ENCODE data around the gene CEMP1. TPM values are rescaled to one million over a fixed set of nuclear protein-coding genes. Genes with fewer than 3 reads are reported as not detected.

CEMP1 gene
- total RNA-seq, 1 donor from 2014 or later, result not detected

DNA sequence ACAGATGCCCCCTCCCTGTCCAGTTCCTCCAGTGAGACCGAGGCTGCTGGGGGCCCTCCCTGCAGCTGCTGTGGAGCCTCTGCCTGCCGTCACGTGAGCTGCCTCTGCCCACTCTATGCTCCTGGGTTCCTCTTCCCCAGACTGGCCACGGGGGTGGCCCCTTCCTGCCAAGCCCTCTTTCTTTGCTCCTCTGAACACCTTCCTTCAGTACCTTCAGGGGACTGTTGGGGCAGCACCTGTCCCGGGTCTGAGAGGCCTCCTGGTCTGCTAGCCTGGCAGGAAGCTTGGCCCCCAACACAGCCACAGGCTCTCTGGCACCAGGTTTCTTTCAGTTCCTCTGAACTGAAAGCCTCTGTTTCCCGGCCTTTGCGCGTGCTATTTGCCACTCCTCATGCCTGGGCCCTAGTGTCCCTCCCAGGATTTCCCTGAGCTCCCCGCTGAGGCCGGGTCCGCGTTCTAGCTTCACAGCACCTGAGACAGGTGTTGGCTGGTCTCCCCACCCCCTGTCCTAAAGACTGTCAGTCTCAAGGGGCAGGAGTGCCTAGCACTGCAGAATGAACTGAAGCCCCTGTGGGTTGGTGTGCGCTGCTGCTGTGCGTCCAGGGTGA, 24.1 kb downstream of the CEMP1 start:
- intact Hi-C loops (cut with micrococcal nuclease), result no loop called here

DNA sequence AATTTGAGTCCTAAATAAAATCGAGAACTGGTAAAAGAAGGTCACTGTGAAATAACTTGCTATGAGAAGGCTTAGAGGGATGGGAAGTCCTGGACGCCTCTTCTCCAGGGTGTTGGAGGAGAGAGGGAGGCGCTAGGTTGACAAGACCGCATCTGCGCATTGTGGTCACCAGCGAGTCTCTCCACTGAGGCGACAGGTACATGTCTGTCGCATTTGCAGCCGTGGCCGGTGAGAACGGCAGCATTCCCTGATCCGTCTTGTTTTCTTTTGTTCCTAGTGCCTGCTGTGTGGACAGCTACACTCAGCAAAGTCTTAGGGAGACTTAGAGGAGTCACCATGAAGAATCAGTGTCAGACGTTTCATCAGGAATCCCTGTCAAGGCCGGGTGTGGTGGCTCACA, 25.5 kb downstream of the CEMP1 start:
- intact Hi-C loops (cut with micrococcal nuclease), result no loop called here

DNA sequence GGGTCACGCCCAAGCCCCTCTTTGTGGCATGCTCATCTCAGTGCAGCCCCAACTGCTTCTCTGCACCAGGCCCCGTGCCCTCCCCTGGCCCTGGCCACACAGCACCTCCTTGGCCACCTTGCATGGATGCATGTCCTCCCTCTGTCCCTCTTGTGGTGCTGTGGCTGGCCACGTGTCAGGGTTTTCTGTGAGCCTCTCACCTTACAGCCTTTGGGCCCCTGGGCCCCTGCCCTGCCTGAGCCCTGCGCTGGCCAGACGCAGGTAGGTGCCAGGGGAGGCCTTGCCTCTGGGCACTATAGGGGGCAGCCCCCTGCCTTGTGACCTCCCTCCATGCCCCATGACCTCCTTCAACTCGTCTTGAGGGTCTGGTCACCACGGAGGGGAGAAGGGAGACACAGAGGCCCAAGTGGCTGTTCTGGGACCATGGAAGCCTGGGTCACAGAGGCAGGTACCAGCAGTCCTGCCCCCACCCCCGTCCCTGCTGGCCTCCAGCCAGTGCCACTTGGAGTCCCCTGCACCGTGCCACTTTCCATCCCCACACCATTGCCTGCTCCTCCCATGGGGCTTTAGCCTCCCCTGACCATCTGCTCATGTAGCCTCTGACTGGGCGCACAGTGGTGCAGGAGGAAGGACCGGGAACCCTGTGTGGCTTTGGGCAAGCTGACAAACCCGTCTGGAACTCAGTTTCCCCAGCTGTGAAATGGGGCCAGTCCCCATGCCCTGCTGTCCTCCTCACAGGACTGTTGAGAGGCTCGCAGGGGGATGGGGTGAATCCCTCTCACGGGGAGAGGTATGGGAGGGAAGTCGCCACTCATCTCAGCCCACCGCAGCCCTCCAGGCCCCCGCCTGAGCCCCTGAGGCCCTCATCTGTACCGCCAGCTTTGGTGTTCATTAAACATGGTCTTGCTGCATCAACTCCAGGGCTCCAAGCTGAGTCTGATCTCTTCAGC, 29.0 kb downstream of the CEMP1 start:
- intact Hi-C loops (cut with micrococcal nuclease), result loop anchor here (2.0 kb wide), 2 partner anchors 161 to 307 kb away; partner anchors contain the start of gene ABCA3

DNA sequence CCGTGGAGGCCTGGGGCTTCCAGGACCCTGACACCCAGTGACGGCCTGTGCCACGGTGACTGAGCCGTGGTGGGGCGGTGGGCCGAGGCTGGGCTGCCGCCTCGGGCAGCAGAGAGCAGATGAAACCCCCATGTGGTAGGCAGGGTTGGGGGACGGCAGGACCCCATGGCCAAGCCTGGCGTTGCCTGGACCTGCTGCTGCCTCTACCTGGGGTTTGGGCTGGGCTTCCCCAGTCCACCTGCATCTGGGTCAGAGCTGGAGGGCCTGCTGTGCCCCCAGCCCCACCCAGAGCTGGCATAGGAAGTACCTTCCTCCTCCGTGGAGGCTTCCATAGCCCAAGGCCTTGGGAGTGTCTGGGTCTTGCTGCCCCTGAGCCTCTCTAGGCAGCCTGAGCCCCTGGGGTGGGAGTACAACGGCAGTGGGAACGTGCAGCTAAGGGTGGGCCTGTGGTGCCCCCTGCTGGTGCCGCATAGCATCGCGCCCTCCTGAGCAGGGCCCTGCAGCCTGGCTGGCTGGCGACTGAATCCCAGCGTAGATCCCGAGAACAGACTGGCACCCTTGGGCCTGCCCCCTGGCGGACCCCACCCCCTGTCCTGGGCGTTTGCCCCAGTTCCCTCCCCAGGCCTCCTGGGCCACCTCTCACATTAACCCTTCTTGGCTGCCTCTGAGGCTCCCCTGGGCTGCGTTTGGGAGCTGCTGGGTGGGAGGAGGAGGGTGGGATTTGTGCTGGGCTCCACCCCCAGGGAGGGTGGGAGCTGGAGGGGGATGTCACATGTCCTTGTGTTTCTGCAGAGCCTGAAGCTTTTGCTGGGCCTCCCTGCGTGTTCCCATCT, 30.1 kb downstream of the CEMP1 start:
- intact Hi-C loops (cut with micrococcal nuclease), result loop anchor here (2.0 kb wide), 2 partner anchors 160 to 306 kb away; partner anchors contain the start of gene ABCA3

DNA sequence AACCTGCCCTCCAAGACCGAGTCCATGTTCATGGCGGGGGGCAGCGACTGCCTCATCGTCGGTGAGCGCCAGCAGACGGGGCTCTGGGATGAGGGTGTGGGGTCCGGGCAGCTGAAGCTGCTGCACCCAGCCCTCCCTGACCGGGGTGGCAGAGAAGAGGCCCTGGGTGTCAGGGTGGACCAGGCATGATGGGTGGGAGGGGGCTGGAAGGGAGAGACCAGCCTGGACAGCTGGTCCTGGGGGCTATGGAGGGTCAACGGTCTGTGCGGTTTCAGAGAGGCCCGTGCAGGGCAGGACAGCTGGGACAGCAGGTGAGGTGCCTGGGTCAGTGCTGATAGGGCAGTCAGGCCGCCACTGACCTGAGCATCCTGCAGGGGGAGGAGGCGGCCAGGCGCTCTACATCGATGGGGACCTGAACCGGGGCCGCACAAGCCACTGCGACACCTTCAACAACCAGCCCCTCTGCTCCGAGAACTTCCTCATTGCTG, 30.7 kb downstream of the CEMP1 start:
- intact Hi-C loops (cut with micrococcal nuclease), result loop anchor here (2.0 kb wide), 2 partner anchors 160 to 306 kb away; partner anchors contain the start of gene ABCA3

DNA sequence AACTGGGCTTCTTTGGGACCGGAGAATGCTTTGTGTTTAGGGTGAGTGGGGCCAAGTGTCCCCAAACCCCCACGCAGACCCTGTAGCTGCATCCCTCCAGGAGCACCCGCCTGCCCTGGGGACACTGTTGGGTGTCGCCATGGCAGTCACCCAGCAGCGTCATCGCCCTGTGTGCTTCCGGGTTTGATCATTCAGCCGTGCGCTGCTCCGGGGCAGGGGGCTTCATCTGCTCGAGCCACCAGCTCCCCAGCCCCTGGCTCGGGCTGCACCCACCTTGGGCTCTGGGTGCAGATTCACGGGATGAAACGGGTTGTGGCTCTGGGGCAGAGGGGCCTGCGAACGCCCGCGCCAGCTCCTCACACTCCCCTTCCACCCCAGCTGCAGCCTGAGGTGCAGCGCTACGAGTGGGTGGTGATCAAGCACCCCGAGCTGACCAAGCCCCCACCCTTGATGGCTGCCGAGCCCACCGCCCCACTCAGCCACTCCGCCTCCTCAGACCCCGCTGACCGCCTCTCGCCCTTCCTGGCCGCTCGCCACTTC, 31.2 kb downstream of the CEMP1 start:
- intact Hi-C loops (cut with micrococcal nuclease), result loop anchor here (2.0 kb wide), 2 partner anchors 159 to 305 kb away; partner anchors contain the start of gene ABCA3

DNA sequence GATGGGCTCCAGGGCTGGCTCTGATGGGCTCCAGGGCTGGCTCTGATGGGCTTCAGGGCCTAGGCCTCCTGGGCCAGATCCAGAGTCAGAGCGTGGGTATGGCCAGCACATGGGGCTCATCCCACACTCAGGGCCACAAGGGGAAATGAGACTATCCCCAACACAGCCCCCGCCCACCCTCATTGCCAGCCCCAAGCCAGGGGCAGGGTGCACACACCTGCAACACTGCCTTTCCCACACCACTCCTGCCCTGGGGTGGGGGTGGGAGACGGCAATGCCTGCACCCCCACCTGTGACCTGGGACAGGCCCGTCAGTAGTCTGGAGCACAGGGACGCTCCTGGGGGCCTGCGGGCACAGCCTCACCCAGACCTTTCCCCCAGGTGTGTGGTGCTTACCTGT, 31.8 kb downstream of the CEMP1 start:
- intact Hi-C loops (cut with micrococcal nuclease), result no loop called here

DNA sequence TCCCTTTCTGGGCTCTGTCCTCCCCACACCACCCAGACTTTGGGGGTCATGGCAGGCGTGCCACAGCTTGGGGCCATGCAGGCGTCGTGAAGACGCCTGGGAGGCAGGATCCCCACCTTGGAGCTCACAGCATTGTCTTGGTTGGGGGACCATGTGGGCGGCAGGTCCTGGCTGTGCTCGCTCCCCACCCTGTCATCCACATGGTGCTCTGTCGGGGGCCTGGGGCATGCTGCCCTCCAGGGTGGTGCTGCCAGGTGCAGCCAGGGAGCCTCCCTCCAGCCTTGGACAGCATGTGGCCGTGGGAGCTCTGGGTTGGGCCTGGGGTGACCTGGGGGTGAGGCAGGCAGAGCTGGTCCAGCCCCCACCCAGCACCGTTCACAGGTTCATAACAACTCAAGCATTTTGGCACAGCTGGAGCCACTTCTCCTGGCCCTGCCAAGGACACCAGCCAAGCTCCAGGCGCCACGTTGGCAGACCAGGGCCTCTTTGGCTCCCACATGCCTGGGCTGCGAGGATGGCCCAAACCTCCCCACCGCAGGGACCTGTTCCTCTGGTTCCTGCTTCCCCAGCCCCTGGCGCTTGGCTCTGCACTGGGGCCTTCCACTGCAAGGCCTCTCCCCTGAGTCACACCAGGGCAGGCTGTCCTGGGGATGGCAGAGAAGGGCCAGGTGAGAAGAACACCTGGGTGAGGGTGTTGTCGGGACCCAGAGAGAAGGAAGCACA, 32.5 kb downstream of the CEMP1 start:
- intact Hi-C loops (cut with micrococcal nuclease), result no loop called here

DNA sequence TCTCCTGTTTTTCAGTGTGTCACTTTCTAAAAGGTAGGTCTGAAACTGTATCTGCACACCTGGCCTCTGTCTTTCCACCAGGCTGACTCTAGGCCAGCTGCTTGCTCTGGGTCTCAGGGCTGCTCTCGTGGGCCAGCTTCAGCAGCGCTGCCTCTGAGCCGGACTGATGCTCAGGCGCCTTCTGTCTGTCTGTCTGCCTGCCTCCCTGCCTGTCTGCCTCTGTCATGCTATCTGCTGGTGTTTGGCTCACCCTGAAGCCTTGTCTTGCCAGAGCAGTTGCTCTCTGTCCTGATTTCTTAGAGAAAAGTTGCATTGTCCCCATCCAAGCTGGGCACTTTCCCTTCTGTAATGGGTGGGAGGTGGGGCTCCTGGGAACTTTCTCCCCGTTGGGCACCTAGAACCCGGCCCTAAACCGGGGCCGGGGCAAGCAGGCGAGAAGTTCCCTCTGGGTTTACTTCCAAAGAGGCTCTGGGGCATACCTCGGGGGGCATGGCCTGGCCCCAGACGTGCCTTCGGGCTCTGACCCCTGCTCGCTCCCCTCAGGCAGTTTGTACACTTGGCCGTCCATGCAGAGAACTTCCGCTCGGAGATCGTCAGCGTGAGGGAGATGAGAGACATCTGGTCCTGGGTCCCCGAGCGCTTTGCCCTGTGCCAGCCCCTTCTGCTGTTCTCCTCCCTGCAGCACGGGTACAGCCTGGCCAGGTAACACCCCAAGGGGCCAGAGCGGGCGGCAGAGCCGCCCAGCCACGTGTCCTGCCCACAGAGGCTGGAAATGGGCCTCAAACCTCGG, 33.3 kb downstream of the CEMP1 start:
- intact Hi-C loops (cut with micrococcal nuclease), result no loop called here

DNA sequence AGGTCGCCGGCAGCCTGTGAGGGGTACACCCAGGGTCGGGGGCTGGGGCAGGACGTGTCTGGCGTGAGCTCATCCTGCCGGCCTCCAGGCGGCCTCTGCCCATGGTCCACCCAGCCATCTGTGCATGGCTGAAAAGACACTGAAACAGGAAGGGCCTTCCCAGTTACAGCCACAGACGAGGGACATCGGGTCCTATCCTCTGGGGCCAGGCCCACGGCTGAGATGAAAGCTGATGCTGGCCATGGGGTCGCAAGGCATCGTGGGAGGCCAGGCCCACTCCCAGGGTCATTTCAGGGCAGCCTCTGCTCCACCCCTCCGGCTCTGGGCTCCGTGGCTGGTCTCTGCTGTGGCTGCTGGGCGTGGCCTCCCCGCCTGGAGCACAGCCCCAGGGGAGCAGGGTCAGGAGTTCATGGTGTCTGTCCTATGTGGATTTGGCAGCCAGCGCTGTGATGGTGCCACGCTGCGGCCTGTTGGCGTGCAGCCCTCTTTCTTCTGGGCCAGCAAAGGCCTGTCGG, 34.0 kb downstream of the CEMP1 start:
- intact Hi-C loops (cut with micrococcal nuclease), result no loop called here

DNA sequence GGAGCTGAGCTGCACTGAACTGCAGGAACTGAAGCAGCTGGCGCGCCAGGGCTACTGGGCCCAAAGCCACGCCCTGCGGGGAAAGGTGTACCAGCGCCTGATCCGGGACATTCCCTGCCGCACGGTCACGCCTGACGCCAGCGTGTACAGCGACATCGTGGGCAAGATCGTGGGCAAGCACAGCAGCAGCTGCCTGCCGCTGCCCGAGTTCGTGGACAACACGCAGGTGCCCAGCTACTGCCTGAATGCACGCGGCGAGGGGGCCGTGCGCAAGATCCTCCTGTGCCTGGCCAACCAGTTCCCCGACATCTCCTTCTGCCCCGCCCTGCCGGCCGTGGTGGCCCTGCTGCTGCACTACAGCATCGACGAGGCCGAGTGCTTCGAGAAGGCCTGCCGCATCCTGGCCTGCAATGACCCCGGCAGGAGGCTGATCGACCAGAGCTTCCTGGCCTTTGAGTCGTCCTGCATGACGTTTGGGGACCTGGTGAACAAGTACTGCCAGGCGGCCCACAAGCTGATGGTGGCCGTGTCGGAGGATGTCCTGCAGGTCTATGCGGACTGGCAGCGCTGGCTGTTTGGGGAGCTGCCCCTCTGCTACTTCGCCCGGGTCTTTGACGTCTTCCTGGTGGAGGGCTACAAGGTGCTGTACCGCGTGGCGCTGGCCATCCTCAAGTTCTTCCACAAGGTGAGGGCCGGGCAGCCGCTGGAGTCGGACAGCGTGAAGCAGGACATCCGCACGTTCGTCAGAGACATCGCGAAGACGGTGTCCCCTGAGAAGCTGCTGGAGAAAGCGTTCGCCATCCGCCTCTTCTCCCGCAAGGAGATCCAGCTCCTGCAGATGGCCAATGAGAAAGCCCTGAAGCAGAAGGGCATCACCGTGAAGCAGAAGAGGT, 34.7 kb downstream of the CEMP1 start:
- intact Hi-C loops (cut with micrococcal nuclease), result no loop called here

DNA sequence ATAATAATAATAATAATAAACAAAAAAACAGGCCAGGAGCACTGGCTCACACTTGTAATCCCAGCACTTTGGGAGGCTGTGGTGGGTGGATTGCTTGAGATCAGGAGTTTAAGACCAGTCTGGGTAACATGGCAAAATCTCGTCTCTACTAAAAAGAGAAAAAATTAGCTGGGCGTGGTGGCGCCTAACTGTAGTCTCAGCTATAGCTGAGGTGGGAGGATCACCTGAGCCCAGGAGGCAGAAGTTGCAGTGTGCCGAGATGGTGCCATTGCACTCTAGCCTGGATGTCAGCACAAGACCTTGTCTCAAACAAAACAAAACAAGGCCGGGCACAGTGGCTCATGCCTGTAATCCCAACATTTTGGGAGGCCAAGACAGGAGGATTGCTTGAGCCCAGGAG, 36.2 kb downstream of the CEMP1 start:
- intact Hi-C loops (cut with micrococcal nuclease), result no loop called here

DNA sequence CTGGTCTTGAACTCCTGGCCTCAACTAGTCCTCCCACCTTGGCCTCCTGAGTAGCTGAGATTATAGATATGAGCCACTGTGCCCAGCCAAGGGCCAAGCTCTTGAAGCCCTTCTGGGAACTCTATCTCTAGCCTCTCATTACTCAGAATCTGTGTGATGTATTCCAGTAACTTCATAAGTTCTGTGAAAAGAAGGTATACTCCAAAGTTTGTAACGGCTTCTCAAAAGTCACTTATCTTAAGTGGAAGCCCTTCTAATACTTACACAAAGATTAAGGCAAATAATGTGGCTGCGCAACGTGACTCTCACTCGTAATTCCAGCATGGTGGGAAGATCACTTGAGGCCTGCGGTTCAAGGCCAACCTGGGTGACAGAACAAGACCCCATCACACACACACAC, 36.6 kb downstream of the CEMP1 start:
- intact Hi-C loops (cut with micrococcal nuclease), result no loop called here

DNA sequence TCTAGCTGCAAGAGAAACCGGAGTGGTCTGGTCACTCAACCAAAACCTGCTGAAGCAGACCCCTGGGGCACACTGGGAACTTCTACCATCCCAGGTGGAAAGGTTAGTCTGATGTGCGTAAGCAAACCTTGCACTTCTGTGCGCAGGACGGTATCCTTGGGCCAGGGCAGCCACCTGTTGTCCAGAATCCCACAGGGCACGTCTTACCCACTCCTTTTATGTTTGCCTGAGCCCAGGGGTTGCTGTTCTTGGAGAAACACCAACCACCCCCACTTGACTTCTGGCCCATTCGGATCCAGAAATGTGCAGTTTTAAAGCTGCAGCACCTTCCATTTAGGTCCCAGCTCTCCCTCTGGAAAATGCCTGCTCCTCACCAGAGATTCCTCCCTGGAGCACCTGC, 37.6 kb downstream of the CEMP1 start:
- intact Hi-C loops (cut with micrococcal nuclease), result no loop called here

DNA sequence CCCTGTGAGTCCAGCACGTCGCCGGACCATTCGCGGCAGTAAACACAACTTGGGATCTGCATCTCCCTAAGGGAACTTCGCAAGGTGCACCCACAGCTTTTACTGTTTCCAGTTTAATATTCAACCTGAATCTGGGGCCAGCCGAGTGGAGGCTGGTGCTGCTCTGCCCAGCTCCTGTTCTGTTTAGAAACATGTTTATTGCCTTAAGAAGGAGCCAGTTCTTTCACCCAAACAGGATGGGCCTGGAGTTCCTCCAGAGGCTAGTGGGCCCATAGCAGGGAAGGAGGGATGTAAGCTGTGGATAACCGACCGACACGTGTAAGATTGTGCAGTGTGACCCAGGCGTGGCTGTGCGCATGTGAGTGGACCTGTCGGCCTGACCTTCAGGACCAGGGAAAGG, 38.9 kb downstream of the CEMP1 start:
- intact Hi-C loops (cut with micrococcal nuclease), result no loop called here

DNA sequence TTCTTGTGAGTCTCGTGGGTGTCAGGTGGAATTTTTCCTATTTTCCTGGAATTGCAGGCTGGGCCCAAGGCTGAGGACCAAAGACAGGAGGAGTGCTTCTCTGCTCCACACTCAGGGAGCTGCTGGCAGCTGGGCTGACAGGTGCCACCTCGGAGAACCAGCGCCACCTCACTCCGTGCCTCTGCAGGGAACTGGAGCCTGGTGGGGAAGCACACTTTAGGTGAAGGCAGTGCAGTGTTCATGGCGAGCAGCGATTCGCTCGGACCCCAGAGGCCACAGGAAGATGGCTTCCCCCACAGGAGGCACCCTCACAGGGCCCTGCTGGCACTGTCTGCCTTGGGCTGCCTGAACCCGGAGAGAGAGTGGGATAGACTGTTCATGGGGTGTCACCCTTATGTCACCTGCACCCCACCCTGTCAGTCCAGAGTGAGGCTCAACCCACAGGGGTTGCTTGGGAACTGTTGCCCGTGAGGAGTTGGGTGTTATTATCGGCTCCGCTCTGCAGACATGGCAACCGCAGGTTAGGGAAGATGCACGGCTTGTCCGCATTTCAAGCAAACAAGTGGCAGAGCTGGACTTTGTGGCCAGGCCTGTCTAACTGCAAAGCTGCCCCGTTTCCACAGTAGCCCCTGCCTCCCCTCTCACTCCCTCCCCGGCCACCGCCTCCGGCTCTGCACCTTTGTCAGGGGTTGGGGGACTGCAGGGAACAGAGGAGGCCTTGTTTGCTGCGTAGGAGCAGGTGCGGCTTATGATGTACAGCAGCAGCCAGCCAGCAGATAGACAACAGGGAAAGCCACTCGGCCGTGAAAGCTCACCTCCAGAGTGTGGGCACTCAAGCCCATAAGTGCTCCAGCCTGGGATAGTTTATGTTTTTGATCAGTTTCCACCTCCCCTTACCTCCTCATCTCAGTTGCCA, 40.8 kb downstream of the CEMP1 start:
- intact Hi-C loops (cut with micrococcal nuclease), result no loop called here

DNA sequence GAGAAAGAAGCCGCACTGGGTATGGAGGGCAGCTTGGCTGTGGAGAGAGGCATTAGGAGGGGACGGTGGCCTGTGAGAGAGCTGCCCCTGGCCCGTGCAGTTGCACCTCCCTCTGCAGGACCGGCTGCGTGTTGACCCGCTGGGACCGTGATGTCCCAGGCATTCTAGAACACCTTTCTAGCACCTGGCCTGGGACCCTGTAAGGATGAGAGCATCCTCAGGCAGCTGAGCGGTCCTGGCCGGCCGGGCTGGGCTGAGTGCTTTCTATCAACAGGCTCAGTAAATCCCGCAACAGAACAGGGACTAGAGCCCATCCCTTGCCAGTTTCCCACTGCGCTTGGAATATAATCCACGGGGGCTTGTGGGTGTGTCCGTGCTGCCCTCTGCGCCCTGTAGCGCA, 41.6 kb downstream of the CEMP1 start:
- intact Hi-C loops (cut with micrococcal nuclease), result no loop called here

Data from T-helper 2 cell treated with Interferon-gamma antibody and Interleukin-4, amounts not matched to agents 100 ng/mL and 5 ng/mL, for 36 hours (primary cell).